GM18498 (cell line): ENCODE data around the gene MGAT3.

Experiments
- ATAC-seq: cut with Tn5 transposase; IDR thresholded peaks from one replicate; pipeline ENCODE4 v1.9.1; 2021; ENCODE audit warnings: mild to moderate bottlenecking, moderate library complexity; ENCODE audit not compliant: unreplicated experiment

MGAT3 gene

DNA sequence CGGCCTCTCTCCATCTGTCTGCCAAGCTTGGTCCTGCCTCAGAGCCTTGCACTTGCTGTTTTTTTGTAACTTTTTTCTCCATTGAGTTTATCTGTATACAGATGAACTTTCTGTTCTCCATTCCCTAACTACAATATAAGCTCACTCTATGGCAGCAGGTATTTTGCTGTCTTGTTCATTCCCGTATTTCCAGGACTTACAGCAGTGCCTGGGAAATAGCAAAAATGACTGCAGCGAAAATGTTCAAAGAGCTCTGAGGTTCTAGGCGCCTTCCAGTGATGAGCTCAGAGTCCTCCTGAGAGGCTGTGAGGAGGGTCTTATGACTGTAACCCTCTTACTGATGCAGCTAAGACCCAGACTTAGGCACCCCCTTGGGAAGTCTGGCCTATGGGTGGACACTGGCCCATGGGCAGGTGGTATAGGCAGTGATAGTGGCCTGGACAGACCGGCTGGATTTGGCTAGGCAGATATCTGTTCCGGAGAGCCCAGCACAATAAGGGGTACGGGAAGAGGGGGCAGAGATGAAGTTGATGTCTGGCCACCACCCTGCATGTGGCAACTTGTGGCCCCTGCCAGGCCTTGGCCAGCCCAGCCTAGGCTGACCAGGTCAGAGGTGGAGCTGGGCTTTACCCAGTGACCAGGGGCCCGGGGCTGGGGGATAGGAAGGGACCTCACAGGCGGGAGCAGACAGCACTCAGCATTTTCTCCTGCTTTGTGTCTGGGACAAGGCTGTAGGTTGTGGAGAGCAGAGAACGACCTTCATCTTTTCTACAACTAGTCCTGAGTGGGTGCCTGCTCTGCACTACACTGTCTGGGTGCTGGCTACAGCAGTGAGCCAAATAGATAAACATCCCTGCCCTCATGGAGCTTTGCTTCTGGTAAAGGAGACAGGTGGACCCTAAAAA is 68.2 kb downstream of the MGAT3 start:
- no peak for ATAC-seq

DNA sequence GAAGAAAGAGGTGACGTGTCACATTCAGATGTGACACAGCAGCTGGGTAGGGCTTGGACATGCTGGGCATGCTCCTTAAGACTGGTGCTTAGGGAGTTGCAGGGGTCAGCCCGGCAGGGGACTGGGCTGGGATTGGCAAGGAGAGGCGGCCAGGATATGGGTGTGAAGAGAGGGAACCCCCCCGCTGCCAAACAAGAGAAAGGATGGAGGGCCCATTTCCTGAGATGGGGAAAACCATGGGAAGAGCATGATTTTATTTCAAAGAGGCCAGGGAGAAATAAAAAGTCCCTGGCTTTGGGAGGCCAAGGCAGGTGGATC is 68.8 kb downstream of the MGAT3 start:
- ATAC-seq = no peak

DNA sequence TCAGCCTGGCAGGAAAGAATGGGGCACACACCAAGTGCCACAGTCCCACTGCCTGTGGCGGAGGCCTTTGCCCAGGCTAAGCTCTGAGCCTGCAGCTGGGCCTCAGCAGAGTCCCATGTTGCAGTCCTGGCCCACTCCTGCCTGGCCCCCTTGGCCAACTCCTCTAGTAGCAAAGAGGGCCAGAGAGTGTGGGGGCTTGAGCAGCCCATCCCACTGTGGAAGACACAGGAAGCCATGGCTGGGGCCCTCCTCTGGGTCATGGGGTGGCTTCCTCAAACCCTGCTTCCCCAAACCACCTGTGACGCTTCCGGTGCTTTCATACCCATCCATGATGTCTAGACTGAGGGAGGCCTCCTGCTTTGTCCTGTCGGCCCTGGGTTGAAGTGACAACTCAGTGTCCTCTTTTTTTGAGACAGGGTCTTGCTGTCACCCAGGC is 69.9 kb downstream of the MGAT3 start:
- ATAC-seq = no peak

DNA sequence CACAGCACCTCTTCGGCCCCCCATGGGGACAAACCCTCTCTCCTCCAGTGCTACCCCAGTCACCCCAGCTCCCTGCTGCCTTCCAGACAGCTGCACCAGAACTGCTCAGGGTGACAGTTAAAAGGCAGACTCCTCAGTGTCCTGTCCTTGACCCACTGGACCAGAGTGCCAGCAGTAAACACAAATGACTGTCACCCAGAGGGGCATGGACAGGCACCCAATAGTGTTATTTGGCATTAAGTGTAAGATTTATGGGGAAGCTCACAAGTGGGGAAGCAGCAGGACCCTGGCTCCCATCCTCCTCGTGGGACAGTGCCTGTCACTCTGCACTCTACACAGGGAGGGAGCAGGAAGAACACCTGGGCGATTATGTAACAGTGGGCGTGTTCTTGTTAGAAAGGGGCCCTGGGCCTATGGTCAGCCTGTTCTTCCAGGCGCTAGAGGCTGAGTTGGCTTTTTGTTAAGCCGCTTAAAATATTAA is 70.7 kb downstream of the MGAT3 start:
- ATAC-seq = no peak

DNA sequence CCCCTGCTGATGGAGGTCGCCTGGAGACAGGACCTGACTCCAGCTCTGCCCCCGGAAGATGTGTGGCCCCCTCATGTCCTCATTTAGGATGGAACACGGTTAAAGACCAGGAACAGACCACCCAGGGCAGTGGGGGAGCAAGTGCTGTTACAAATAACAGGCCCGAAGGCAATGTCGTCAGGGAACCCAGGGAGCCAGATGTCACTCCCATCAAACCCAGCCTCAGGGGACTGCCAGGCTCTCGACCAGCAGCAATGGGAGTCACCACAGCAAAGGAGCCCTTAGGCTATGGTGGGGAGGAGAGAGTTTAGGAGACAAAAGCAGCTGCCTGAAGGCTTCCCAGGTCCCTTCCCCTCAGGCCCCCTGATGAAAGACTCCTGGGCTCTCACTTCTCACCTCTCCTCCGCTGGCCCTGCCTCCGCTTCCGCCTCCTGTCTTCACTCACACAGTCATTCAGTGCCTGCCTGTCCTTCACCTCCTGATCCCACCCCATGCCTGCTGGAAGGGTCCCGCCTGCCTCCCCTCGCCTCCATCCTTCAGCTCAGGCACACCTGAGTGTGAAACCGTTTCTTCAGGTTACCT is 71.4 kb downstream of the MGAT3 start:
- ATAC-seq = no peak

DNA sequence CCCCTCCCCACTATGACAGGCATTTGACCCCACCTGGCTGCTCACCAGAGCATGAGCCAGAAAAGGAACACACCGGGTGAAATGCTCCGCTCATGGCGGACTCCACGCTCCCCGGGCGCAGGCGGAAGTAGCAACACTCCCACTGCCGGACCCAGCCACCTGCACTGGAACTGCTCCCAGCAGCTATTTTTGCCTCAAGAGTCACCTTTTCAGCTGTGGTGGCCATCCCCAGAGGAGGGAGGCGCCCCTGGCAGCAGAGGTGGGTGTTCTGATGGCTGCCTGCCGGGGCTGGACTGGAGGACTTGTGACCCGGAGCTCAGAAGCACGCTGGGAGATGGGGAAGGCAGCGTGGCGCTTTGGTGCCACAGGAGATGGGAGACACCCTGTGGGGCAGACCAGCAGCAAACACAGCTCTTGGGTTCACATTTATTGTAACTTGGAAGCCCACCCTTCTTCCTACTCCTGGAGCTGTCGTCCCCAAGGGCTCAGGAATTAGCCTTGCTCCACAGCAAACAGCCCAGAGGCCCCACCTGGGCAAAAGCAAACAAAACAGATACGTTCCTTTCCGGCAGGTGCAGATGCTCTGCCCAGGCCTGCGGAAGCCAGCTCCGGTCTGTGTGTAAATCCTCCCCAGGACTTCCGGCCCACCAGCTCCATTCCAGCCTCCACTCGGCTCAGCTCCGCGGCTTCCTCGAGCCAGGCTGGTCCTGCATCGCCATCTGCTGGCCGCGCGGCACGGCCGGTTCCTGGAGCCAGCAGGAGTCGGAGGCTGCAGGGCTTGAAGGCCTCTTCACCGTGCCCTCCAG is 72.1 kb downstream of the MGAT3 start:
- peak; percentile 29 for ATAC-seq

DNA sequence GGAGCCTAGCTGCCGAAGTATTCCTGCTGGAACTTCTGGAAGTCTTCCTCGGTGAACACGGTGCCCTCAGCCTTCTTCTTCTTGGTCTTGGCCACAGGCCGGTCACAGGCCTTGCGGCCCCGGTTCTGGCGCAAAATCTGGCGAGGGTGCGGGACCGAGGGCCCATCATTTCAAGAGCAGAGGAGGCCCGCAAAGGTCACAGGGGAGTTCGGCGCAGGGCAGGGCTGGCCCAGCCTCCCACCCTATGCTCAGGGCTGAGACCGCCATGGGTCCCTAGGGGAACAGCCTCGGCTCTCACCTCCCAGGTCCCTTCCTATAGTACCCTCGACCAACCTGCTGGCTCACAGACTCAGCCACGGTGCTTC is 72.7 kb downstream of the MGAT3 start:
- no peak for ATAC-seq

DNA sequence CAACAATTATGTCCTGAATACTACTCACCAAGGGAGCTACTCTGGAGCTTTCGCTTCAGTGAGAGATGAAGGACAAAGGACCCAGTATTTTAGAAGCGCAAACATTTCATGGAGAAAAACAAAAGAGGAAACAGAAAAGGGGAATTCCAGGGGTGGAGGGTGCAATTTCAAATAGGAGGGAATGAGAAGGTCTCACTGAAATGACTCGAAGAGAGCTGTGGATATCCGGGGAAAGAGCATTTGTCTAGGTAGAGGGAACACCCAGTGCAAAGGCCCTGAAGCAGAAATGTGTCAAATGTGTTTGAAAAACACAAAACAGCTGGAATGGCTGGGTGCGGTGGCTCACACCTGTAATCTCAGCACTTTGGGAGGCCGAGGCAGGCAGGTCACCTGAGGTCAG is 73.3 kb downstream of the MGAT3 start:
- no peak for ATAC-seq

DNA sequence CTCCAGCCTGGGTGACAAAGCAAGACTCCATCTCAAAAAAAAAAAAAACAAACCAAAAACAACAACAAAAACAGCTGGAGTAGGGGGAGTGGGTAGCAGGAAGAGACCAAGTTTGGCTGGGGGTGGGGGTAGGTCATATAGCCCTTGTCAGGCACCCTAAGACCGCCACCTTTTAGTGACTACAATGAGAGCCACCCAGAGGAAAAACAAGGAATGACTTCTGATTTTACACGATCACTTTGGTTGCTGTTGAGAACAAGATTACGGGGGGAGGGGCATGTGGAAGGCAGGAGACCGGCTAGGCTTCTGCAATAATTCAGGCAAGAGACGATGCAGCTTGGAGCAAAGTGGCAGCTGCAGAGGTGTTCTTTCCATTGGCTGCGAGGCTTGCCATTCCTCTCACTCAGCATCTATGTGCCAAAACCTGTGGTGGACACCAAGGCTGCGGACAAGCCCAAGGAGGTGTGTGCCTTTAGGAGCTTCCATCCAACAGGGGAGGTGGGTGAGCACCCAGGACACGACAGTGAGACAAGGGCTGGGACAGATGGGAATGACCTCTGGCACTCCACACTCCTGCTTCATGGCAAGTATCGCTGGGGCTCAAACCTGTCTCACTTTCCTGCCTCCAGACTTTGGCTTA is 74.0 kb downstream of the MGAT3 start:
- no peak for ATAC-seq

DNA sequence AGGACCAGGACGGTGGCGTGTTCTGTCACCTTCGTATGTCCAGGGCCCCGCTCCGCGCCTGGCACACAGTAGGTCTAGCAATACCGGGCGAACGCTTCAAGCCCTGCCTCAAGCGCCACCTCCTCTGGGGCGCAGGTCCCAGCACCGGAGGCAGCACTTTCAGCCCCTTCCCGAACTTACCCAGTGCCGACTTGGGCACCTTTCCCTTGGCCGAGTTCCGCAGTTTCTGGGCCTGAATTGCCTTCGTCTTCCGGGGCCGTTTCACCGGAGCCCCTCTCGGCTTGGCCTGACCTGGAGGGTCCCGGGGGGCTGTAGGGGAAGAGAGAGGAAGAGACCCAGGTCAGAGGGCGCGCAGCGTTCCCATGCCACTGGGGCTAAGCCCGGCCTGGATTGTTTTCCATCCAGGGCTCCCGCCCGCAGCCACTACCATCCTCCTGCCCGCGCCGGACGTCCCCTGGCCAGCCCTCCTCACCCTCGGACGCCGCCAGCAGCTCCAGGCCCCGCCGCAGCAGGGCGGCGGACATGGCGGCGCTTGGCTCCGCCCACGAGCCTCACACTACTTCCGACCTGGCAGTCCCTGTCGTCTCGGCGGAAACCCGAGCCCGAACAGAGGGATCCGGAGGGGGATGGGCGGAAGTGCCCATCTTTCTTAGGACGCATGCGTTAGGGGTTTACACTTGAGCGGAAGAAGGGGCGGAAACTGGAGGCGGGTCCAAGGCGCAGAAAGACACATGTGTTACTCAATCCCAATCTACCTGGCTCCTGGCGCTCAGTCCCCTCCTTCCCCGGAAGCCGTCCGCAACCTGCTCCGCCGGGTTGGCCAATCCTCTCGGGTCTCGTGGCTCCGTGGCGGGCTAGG is 75.6 kb downstream of the MGAT3 start, which contains the start of gene RPS19BP1:
TSS of gene RPS19BP1 (minus strand) at position 534 of the 859 bp plus-strand sequence. CDS start at position 524, 10 bp downstream.
- peak; percentile 84 for ATAC-seq

DNA sequence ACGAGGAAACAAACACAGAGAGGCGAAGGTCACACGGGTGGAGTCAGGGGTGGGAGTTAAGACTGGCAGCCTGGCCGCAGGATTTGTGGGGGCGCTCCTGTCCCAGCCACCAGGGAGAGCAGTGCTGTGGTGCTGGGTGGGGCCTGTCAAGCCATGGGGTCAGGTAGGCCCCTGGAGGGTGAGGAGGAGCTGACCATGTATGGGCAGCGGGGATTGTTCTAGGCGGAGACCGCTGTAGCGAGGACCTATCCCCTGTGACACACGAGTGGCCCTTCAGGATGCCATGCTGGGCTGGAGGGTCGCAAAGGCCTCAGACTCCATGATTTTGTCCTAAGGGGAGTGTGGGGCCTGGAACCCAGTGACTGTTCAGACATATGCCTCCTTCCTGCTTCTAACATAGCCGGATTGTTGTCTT is 77.3 kb downstream of the MGAT3 start:
- no peak for ATAC-seq

DNA sequence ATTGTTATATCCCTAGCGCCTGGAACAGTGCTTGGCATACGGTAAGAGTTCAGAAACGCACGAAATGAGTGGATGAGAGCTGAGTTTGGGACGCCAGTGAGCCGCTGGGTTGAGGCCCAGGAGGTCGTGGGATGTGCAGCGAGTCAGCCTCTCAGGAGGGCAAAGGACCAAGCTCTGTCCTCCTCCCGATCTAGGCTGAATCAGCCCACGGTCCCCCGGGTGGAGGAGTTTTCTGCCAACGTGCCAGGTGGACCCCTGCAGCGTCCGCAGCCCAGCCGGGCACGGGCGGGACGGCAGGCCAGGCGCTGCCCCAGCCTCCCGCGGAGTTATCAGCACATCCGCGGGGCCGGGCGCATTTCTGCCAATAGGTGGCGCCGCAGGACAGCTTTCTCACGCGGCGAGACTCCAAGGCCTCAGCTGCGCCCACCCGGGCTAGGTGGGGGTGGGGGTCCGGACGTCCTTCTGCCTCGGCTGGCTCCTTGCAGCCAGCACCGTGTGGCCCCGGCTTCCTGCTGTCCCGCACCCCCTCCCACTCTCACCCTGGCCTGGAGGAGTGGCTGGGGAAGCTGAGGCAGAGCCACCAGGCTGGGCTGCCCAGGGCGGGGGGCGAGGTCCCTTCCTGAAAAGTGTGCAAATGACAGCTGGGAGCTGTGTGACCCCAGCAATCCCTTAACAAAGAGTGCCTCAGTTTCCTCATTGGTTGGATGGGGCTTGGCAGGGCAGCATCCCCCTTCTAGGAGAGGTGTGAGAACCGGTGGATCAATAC is 78.0 kb downstream of the MGAT3 start:
- ATAC-seq = no peak

DNA sequence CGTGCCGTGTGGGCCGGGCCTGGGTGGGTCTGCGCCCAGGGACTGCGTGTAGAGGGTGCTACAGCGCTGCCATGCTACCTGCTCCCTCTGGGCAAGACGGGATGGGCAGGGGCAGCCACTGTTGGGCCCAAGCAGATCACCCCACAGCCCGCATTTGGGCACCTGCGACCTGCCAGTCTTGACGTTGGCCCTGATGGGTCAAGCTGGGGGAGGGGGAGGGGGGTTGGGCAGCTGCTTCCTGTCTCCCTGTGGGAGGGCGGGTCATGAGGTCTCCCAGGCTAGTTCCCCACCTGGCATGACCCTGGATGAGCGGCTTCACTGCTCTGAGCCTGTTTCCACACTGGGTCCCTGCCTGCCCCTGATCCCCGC is 78.5 kb downstream of the MGAT3 start:
- no peak for ATAC-seq

DNA sequence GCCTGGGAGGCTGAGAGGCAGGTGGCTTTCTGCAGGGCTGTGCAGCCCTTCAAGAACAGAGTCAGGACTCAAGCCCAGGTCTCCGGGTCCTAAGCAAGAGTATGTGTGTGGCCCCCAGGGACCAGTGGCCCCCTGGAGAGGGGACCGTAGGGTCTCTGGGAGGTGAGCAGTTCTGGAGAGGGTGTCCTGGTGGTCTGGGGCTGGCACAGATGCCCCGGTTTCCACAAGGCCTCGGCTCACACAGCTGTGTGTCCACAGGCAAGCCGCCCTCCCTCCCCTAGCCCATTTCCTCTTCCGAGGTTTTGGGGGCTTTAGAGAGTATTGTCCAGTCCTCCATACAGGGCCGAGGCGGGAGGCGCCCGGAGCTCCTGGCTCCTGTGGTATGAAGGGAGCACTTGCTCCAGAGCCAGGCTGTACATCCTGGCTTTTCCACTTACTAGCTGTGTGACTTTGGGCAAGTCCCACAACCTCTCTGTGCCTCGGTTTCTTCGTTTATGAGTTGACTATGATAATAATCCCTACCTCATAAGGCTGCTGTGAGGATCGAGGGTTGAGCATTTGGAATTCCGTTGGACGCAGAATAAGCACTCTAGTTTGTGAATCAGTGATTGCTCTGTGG is 79.1 kb downstream of the MGAT3 start:
- ATAC-seq = no peak

DNA sequence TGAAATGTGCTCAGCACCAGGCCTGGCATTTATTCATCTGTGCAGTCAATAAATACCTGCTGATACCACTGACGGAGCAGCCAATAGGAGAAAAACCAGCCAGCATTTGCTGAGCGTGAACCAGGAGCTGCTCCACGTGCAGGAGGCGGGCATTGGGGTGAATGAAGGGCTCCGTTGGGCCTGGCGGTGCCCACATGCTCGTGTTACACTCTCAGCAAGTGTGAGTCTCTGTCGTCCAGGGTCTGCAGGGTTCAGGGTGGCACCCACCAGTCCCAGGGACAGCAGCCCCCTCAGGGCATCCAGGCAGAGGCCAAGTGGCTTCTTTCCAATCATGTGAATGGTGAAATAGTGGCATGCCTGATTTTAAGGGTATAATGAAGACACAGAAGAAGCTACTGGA is 79.9 kb downstream of the MGAT3 start:
- ATAC-seq = no peak

DNA sequence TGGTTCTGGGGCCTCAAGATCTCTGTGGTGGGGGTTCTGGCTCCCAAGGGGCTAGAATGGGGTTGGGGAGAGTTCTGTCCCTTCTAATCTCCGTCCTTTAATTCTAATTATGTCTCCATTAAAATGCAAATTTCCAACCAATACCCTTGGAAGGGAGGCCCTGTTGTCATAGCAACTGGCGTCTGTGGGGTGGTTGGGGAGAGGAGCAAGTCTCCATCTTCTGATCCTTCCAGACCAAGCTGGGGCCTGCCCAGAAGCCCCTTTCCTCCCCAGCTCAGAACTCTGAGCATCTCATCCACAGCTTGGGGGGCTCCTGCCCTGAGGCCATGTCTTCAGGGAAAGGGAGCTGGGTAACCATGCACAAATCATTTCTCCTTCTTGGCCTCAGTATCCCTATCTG is 81.2 kb downstream of the MGAT3 start:
- ATAC-seq = no peak
